ENCODE results near the gene PDAP1. TPM values are rescaled to one million over a fixed set of nuclear protein-coding genes. Genes with fewer than 3 reads are reported as not detected.

PDAP1 gene
- total and polyA plus RNA-seq, 10 of the 15 experiments (the other 5 are each of a cell fraction or from before 2014, with no cell fraction given): 6.6 to 200 (median 87.7) TPM

DNA sequence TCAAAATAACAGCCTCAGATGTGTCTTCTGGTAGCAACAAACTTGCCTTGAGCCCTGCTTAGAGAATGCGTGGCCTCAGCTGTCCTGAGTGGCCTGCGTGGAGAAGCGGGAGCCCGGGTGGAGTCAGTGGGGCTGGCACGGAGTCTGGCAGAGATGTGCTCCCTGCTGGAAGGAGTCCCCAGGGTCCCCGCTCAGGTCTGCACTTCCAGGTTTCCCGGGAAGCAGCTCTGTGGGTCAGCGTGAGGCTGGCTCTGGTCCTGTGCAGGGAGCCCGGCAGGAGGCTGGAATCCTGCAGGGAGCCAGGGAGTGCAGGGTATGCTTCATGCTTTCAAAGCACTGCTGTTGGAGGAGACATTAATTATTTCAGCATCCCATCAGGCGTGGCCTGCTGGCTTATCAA, 40.5 kb upstream of the PDAP1 start:
- SMC1A ChIA-PET (ENCODE audit: uncharacterized antibody, unreplicated experiment): no interaction called here
- CTCF ChIA-PET: no interaction called here
- BruUV-seq (replicated peaks): no TSS peak
- POLR2A ChIA-PET: no interaction called here
- H3K9ac ChIP-seq (ENCODE audit: control insufficient read depth, insufficient read depth, low read length): no peak overlapping the region
- H2AFZ ChIP-seq (ENCODE audit: control insufficient read depth, low read depth, low read length): no peak overlapping the region
- no peaks in the 10 kb centered on the region for H3K27me3 ChIP-seq (replicated peaks in 1 of 2; ENCODE audit: control insufficient read depth in 2 of 2, insufficient read depth in 2 of 2, low read length in 1 of 2)
- ATAC-seq: no peak
- TF ChIP-seq IRF4 (IDR thresholded peaks at IDR 0.05; ENCODE audit: low read depth, low read length) (no peak), KLF5 (IDR thresholded peaks at IDR 0.05; ENCODE audit: partially characterized antibody) (no peak), CBFB (IDR thresholded peaks at IDR 0.05; ENCODE audit: low read depth) (no peak), NFYA (IDR thresholded peaks at IDR 0.05; ENCODE audit: borderline replicate concordance, low read depth, low read length) (no peak), BMI1 (IDR thresholded peaks at IDR 0.05; ENCODE audit: borderline replicate concordance) (no peak), CREM (IDR thresholded peaks at IDR 0.05; ENCODE audit: low read depth) (no peak), GATAD2B (conservative IDR thresholded peaks at IDR 0.05; ENCODE audit: low read depth) (no peak), HDAC6 (IDR thresholded peaks at IDR 0.05; ENCODE audit: unreplicated experiment) (no peak), NRF1 (conservative IDR thresholded peaks at IDR 0.05; ENCODE audit: low read depth, low read length) (no peak)
- TF ChIP-seq, protein P1, sequence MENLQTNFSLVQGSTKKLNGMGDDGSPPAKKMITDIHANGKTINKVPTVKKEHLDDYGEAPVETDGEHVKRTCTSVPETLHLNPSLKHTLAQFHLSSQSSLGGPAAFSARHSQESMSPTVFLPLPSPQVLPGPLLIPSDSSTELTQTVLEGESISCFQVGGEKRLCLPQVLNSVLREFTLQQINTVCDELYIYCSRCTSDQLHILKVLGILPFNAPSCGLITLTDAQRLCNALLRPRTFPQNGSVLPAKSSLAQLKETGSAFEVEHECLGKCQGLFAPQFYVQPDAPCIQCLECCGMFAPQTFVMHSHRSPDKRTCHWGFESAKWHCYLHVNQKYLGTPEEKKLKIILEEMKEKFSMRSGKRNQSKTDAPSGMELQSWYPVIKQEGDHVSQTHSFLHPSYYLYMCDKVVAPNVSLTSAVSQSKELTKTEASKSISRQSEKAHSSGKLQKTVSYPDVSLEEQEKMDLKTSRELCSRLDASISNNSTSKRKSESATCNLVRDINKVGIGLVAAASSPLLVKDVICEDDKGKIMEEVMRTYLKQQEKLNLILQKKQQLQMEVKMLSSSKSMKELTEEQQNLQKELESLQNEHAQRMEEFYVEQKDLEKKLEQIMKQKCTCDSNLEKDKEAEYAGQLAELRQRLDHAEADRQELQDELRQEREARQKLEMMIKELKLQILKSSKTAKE (IDR thresholded peaks at IDR 0.05; ENCODE audit: low read depth, poor library complexity, severe bottlenecking): no peak
- FAIRE-seq: no peak
- H4K20me1 ChIP-seq (ENCODE audit: control insufficient read depth, insufficient read depth): no peaks in the 10 kb centered on the region
- no peaks in the 10 kb centered on the region for H3K4me1 ChIP-seq (ENCODE audit: control insufficient read depth, insufficient read depth, low read length)
- 98% methylated on average over 10 of the region's 10 CpGs for WGBS (ENCODE audit: insufficient coverage, insufficient replicate concordance, low lambda C conversion rate, missing lambda C conversion rate)
- in situ Hi-C loops (cut with MboI): no loop called here
- H3K9me3 ChIP-seq (replicated peaks; ENCODE audit: control insufficient read depth, insufficient read depth, low read length): no peaks in the 10 kb centered on the region
- DNase-seq (ENCODE audit: low read depth, low spot score): no peak
- RAD21 ChIA-PET (ENCODE audit: unreplicated experiment): no interaction called here
- no peak overlapping the region for H3K4me2 ChIP-seq (ENCODE audit: control insufficient read depth, insufficient read depth)
- no peak overlapping the region for H3K4me3 ChIP-seq
- H3K36me3 ChIP-seq (ENCODE audit: control insufficient read depth in 2 of 2, insufficient read depth in 2 of 2, low read length in 1 of 2): peaks cover 32 to 41% of the 10 kb centered on the region in 2 experiments
- no peak overlapping the region for H3K27ac ChIP-seq (ENCODE audit: control insufficient read depth, insufficient read depth)
- intact Hi-C loops (cut with micrococcal nuclease; ENCODE audit: unreplicated experiment): no loop called here
- no peaks in the 10 kb centered on the region for H3K79me2 ChIP-seq (ENCODE audit: control insufficient read depth, insufficient read depth, low read length)
